Transverse colon (tissue), 4 donors: ENCODE data around the gene TRIM69. TPM values are rescaled to one million over a fixed set of nuclear protein-coding genes. Genes with fewer than 3 reads are reported as not detected.

Experiments used
- DNase-seq: peaks from one replicate; pipeline ENCODE4 v3.0.0-alpha.2; 2019
- H3K27ac ChIP-seq, 4 donors: fragments of 200-600 bp; sonication (generic); 2 replicates each; pipeline ENCODE4 v1.5.1; 2016 to 2018; ENCODE audit warnings: inconsistent platforms in 4 of 4
- H3K27me3 ChIP-seq: fragments of 200-600 bp; sonication (generic); 2 replicates; pipeline ENCODE4 v1.5.1; 2017; ENCODE audit warnings: inconsistent platforms
- H3K36me3 ChIP-seq, 4 donors: fragments of 200-600 bp; sonication (generic); 2 replicates each; pipeline ENCODE4 v1.5.1; 2017 to 2019; ENCODE audit warnings: inconsistent platforms in 4 of 4
- H3K4me1 ChIP-seq, 4 donors: fragments of 200-600 bp; sonication (generic); 2 replicates each; pipeline ENCODE4 v1.5.1; 2017 to 2020; ENCODE audit warnings: inconsistent platforms in 4 of 4
- H3K4me3 ChIP-seq, 4 donors: fragments of 200-600 bp; sonication (generic); 1 replicate in 1 of 4; 2 replicates in 3 of 4; pipeline versions ENCODE4 v1.5.1 to v1.6.1; 2017 to 2019; ENCODE audit warnings: inconsistent platforms in 4 of 4
- H3K9me3 ChIP-seq, 2 donors: fragments of 200-600 bp; sonication (generic); 2 replicates each; pipeline ENCODE4 v1.5.1; 2017 to 2019; ENCODE audit warnings: inconsistent platforms in 2 of 2
- EP300 ChIP-seq: sonication (generic); formaldehyde crosslinking; IDR thresholded peaks from one replicate; pipeline ENCODE4 v1.6.1; 2017; ENCODE audit warnings: antibody characterized with exemption, low read depth
- POLR2A ChIP-seq: fragments of 450-650 bp; IDR thresholded peaks from one replicate; pipeline ENCODE4 v1.6.1; 2016; ENCODE audit warnings: antibody characterized with exemption, mild to moderate bottlenecking, moderate library complexity
- POLR2AphosphoS5 ChIP-seq, 3 donors: sonication (generic); formaldehyde crosslinking; IDR thresholded peaks; one replicate each; pipeline ENCODE4 v1.6.1; 2016; ENCODE audit warnings: antibody characterized with exemption in 3 of 3
- WGBS, 2 donors: methylation state at CpG; one replicate each; pipeline ENCODE4 v1.1.5; 2018; ENCODE audit warnings: low coverage in 1 of 2; 5-methylcytosine and 5-hydroxymethylcytosine counted together
- in situ Hi-C, 4 donors: fragments of 200-750 bp; cut with MboI; loops; one replicate each; pipeline versions ENCODE4 v1.15.0 to v1.15.1; 2017; ENCODE audit warnings: low sequenced_read_pairs in 3 of 4, low pct_ligation_motif_present in 1 of 4, low pct_unique_long_range_greater_than_20kb in 1 of 4
- intact Hi-C: fragments of 100-400 bp; cut with DNase I; formaldehyde crosslinking; loops from one replicate; pipeline ENCODE4 v1.15.1; 2023; ENCODE audit warnings: low total_unique reads
- small RNA-seq, 4 donors: library from RNA; depleted of rRNA; stranded (forward); fragments of <200 nt; gene quantifications; one replicate each; pipeline ENCODE3, GENCODE V24; 2016
- total RNA-seq, 4 donors: library from RNA; depleted of rRNA; stranded (reverse); fragments of >200 nt; gene quantifications; one replicate each; pipeline ENCODE4 v1.1.0, GENCODE V29; 2016
- TF ChIP-seq, protein P1 (sequence below), 5 experiments: fragments of 200-600 bp in 3 of 5; fragments of 450-650 bp in 2 of 5; sonication (generic) in 3 of 5; IDR thresholded peaks; 1 replicate in 2 of 5; 2 replicates in 3 of 5; pipeline ENCODE4 v1.5.1; 2016 to 2017; ENCODE audit warnings: antibody characterized with exemption in 5 of 5, inconsistent platforms in 3 of 5, mild to moderate bottlenecking in 2 of 5, moderate library complexity in 1 of 5

TRIM69 gene
- total RNA-seq, 4 donors from 2014 or later: 5.6 to 17.3 (median 13.7) TPM

DNA sequence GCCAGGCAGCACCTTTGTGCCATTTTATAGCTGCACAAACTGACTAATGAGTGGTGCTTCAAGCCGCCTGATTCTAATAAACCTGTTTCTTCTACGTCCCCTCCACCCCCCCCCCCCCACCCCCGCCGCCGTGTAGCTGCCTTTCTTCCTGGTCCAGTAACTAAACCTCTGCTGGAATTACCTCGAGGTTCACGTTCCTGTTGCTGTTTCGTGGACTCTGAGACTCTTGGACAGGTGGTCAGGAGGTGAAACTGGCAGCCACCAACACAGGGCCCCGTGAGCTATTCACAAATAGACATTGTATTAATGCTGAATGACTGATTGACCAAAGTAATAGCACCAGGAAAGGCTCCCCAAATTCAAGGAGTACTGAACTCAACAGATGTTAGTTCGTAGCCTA is 73.9 kb downstream of the TRIM69 start:
- TF ChIP-seq POLR2AphosphoS5 (IDR thresholded peaks at IDR 0.05) (no peak), POLR2A (no peak), EP300 (no peak)
- TF ChIP-seq, protein P1, sequence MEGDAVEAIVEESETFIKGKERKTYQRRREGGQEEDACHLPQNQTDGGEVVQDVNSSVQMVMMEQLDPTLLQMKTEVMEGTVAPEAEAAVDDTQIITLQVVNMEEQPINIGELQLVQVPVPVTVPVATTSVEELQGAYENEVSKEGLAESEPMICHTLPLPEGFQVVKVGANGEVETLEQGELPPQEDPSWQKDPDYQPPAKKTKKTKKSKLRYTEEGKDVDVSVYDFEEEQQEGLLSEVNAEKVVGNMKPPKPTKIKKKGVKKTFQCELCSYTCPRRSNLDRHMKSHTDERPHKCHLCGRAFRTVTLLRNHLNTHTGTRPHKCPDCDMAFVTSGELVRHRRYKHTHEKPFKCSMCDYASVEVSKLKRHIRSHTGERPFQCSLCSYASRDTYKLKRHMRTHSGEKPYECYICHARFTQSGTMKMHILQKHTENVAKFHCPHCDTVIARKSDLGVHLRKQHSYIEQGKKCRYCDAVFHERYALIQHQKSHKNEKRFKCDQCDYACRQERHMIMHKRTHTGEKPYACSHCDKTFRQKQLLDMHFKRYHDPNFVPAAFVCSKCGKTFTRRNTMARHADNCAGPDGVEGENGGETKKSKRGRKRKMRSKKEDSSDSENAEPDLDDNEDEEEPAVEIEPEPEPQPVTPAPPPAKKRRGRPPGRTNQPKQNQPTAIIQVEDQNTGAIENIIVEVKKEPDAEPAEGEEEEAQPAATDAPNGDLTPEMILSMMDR (IDR thresholded peaks at IDR 0.05): no peak

DNA sequence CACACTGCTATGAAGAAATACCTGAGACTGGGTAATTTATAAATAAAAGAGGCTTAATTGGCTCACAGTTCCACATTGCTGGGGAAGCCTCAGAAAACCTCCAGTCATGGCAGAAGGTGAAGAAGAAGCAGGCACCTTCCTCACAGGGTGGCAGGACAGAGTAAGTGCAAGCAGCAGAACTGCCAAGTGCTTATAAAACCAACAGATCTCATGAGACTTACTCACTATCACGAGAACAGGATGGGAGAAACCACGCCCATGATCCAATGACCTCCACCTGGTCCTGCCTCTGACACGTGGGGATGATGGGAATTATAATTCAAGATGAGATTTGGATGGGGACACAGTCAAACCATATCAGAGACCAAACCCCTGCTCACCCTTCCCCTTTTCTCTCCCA is 75.0 kb downstream of the TRIM69 start:
- in situ Hi-C loops: no loop called here
- Histone ChIP-seq H3K27ac (peak overlapping the region; percentile 73 to 78 (median 78)), H3K27me3 (no peaks in the 10 kb centered on the region), H3K36me3 (no peaks in the 10 kb centered on the region), H3K4me1 (peaks cover 0 to 27% (median 15%) of the 10 kb centered on the region in 4 donors), H3K9me3 (no peaks in the 10 kb centered on the region), H3K4me3 (no peak overlapping the region)
- peak; percentile 47 for DNase-seq
- 26 to 36% methylated on average over 3 of the region's 3 CpGs for WGBS, 2 donors
- TF ChIP-seq POLR2A: peak; percentile 43
- TF ChIP-seq POLR2AphosphoS5 (IDR thresholded peaks at IDR 0.05): peak in 2 of 3 donors; percentile 61
- TF ChIP-seq EP300: no peak
- intact Hi-C loops: no loop called here

More for the DNA sequence above, 73.9 kb downstream of the TRIM69 start:
- no peak overlapping the region for H3K27ac ChIP-seq
- H3K9me3 ChIP-seq: no peaks in the 10 kb centered on the region
- 59 to 72% methylated on average over 2 to 10 of the region's 10 CpGs for WGBS, 2 donors
- no peaks in the 10 kb centered on the region for H3K36me3 ChIP-seq
- peaks cover 0 to 27% (median 15%) of the 10 kb centered on the region in 4 donors for H3K4me1 ChIP-seq
- H3K27me3 ChIP-seq: no peaks in the 10 kb centered on the region
- no peak overlapping the region for H3K4me3 ChIP-seq
- in situ Hi-C loops: no loop called here
- intact Hi-C loops: no loop called here
- DNase-seq: no peak

DNA sequence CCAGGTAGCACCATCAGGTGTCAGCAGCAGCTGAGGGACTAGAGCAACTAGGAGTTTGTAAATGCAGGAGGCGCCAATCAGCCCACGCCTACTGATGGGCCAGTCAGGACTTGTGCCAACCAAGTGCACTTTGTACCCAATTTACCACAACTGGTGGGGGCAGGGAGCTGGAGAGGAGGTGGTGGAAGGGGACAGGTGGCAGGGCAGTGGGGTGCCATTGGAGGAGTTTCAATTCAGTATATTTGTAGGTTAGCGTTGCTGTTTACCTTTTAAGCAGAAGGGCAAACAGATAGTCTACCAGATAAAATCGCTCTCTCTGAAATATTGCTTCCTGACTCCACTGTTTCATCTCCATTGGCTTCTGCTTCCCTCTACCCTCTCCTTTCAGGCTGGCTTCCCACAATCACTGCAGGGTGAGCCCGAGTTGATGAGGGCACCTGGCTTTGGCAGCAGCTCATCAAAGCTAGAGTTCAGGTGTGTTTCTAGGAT is 75.7 kb downstream of the TRIM69 start:
- in situ Hi-C loops (no loop called here), intact Hi-C loops (no loop called here)
- peak; percentile 90 for DNase-seq
- Histone ChIP-seq H3K27me3 (no peaks in the 10 kb centered on the region), H3K27ac (peak overlapping the region; percentile 73 to 78 (median 78)), H3K9me3 (no peaks in the 10 kb centered on the region), H3K4me3 (no peak overlapping the region), H3K4me1 (peaks cover 0 to 27% (median 15%) of the 10 kb centered on the region in 4 donors), H3K36me3 (no peaks in the 10 kb centered on the region)
- WGBS, 2 donors: 43 to 52% methylated on average over 3 to 5 of the region's 5 CpGs
- TF ChIP-seq, protein P1 (IDR thresholded peaks at IDR 0.05): no peak
- TF ChIP-seq POLR2A (peak; percentile 24), POLR2AphosphoS5 (IDR thresholded peaks at IDR 0.05) (peak in 2 of 3 donors; percentile 54 to 59)

DNA sequence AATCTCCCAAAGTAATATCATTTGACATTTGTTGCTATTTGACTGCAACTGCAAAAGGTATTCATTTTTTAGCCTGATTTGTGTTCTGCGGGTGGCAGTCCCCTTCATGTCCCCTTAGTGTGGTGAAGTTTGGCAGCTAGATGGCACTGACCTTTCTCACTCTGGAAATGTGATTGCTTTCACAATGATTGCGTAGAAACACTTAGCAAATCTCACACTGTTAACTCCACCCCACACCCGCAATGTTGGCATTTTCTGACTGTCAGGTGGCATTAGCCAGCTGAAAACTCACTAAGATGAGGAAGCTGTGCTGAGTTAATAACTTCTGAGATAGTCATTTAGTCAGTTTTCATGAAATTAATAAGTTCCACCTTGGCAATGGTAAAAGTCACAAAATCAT is 76.9 kb downstream of the TRIM69 start:
- 23 to 31% methylated on average over 3 of the region's 3 CpGs for WGBS, 2 donors
- Histone ChIP-seq H3K9me3 (no peaks in the 10 kb centered on the region), H3K4me3 (no peak overlapping the region), H3K27me3 (no peaks in the 10 kb centered on the region), H3K36me3 (no peaks in the 10 kb centered on the region), H3K27ac (peak overlapping the region; percentile 73 to 78 (median 78)), H3K4me1 (peaks cover 0 to 27% (median 15%) of the 10 kb centered on the region in 4 donors)
- intact Hi-C loops (no loop called here), in situ Hi-C loops (no loop called here)
- peak; percentile 44 for DNase-seq
- no peak for TF ChIP-seq POLR2A
- TF ChIP-seq EP300: no peak
- TF ChIP-seq POLR2AphosphoS5 (IDR thresholded peaks at IDR 0.05): no peak

Small RNAs within 50 kb of the gene (small RNA-seq; reads per million reads assigned to genes)
- 0 reads per million in 4 donors for gene RF00019

Other genes starting within 250 kb of the TRIM69 start
- gene EIF3J, start 199.4 kb upstream of the TRIM69 start, total RNA-seq: 10 to 100 TPM; 27.7 to 55.6 (median 42.2) TPM
- gene SPG11, start 72.9 kb upstream of the TRIM69 start, total RNA-seq: 100 to 1,000 TPM in 2 of 4 donors, 10 to 100 TPM in 2; 79.7 to 149 (median 103) TPM
- 10 to 100 TPM in 1 of 4 donors, 1 to 10 TPM in 3; 3.0 to 40.0 (median 4.4) TPM for gene PATL2, start 25.2 kb upstream of the TRIM69 start, total RNA-seq
- 1,000 to 10,000 TPM; 1,352 to 7,131 (median 5,706) TPM for gene B2M, start 25.0 kb upstream of the TRIM69 start, total RNA-seq
- not detected for gene TERB2, start 220.2 kb downstream of the TRIM69 start, total RNA-seq